SU-DHL-6 (cell line): ENCODE measurements around the gene NSD1.

Experiments used
- H2AFZ ChIP-seq: fragments of 200-600 bp; sonication (generic); 2 replicates; pipeline ENCODE4 v1.6.1; 2014; ENCODE audit warnings: low read depth, mild to moderate bottlenecking, moderate library complexity, mixed read lengths, antibody characterized with exemption, low read length; ENCODE audit not compliant: severe bottlenecking
- H3F3A ChIP-seq: fragments of 200-600 bp; shearing (Covaris generic); 2 replicates; pipeline ENCODE4 v1.6.0; 2016; ENCODE audit warnings: antibody characterized with exemption, mild to moderate bottlenecking; ENCODE audit not compliant: insufficient read depth
- H3K27ac ChIP-seq: fragments of 200-600 bp; sonication (generic); 2 replicates; pipeline ENCODE4 v1.5.1; 2016; ENCODE audit warnings: low read depth, mild to moderate bottlenecking, low read length, moderate library complexity, mixed read lengths
- H3K27me3 ChIP-seq: fragments of 200-600 bp; sonication (generic), shearing (Covaris generic); 2 replicates; pipeline ENCODE4 v1.6.0; 2014; ENCODE audit warnings: mild to moderate bottlenecking, low read length
- H3K36me3 ChIP-seq: fragments of 200-600 bp; sonication (generic); 2 replicates; pipeline ENCODE4 v1.6.1; 2014; ENCODE audit warnings: mild to moderate bottlenecking, low read length, mixed read lengths
- H3K4me2 ChIP-seq: fragments of 300-600, 200-600 bp; shearing (Covaris generic), sonication (generic); 2 replicates; pipeline ENCODE4 v1.6.0; 2014; ENCODE audit warnings: low read length, low read depth, mild to moderate bottlenecking; ENCODE audit not compliant: poor library complexity, severe bottlenecking
- H3K4me3 ChIP-seq: fragments of 200-600 bp; sonication (generic); 2 replicates; pipeline ENCODE4 v1.5.1; 2014; ENCODE audit warnings: antibody characterized with exemption, low read length, mild to moderate bottlenecking, mixed read lengths; ENCODE audit not compliant: insufficient read depth, poor library complexity, severe bottlenecking
- H3K79me2 ChIP-seq: fragments of 200-600 bp; sonication (generic); 2 replicates; pipeline ENCODE4 v1.6.1; 2014; ENCODE audit warnings: mild to moderate bottlenecking, low read length, moderate library complexity; ENCODE audit not compliant: insufficient read depth
- H3K9ac ChIP-seq: fragments of 200-600 bp; sonication (generic); 2 replicates; pipeline ENCODE4 v1.7.0; 2014; ENCODE audit warnings: mild to moderate bottlenecking, low read length
- H3K9me2 ChIP-seq: fragments of 200-600 bp; sonication (generic); replicated peaks from 2 replicates; pipeline ENCODE4 v1.6.1; 2014; ENCODE audit warnings: low read length; ENCODE audit not compliant: insufficient read depth
- H3K9me3 ChIP-seq: fragments of 200-600 bp; sonication (generic); 2 replicates; pipeline ENCODE4 v1.6.1; 2014; ENCODE audit warnings: low read length, mixed read lengths; ENCODE audit not compliant: insufficient read depth
- H4K20me1 ChIP-seq: fragments of 200-600 bp; sonication (generic); 2 replicates; pipeline ENCODE4 v1.6.1; 2014; ENCODE audit warnings: low read depth, mild to moderate bottlenecking, antibody characterized with exemption, low read length, moderate library complexity, mixed read lengths
- CTCF ChIP-seq: fragments of 200-600 bp; sonication (generic); IDR thresholded peaks from one replicate; pipeline ENCODE4 v1.5.1; 2017; ENCODE audit warnings: antibody characterized with exemption, mild to moderate bottlenecking, low read length, moderate library complexity; ENCODE audit not compliant: insufficient read depth, poor library complexity, severe bottlenecking
- EZH2phosphoT487 ChIP-seq: fragments of 200-600 bp; sonication (generic), shearing (Covaris generic); conservative IDR thresholded peaks from 2 replicates; pipeline ENCODE4 v1.6.1; 2018; ENCODE audit warnings: mild to moderate bottlenecking, antibody characterized with exemption, low read length, moderate library complexity, mixed read lengths

The NSD1 gene

GRCh38 chr5:177186645-177187044 lies 53.1 kb downstream of the NSD1 start:
- Histone ChIP-seq H2AFZ (no peak overlapping the region), H3K9ac (no peak overlapping the region), H3F3A (peaks cover 31% of the 10 kb centered on the region; the same call in 1 of the 2 replicates), H3K9me3 (no peaks in the 10 kb centered on the region), H3K9me2 (no peaks in the 10 kb centered on the region), H4K20me1 (no peaks in the 10 kb centered on the region; the same call in 1 of the 2 replicates), H3K4me2 (no peak overlapping the region), H3K36me3 (peaks cover 7% of the 10 kb centered on the region; the same call in 1 of the 2 replicates), H3K27ac (no peak overlapping the region), H3K4me3 (no peak overlapping the region), H3K27me3 (no peaks in the 10 kb centered on the region), H3K79me2 (peaks cover 91% of the 10 kb centered on the region)
- no peak for TF ChIP-seq CTCF
- TF ChIP-seq EZH2phosphoT487, result no peak

DNA sequence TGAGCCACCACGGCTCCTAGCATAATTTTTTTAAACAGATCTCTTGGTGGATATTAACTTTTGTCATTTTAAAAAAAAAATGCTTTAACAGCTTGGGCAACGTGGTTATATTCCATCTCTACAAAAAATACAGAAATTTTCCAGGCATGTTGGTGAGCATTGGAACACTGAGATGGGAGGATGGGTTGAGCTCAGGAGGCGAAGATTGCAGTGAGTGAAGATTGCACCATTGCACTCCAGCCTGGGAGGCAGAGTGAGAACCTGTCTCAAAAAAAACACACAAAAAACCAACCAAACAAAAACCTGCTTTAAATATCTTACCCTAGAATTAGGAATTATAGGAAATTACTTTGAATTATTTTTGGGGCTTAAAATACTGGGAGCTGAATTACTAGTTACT lies 55.2 kb downstream of the NSD1 start:
- H3K27me3 ChIP-seq, result no peaks in the 10 kb centered on the region
- no peak overlapping the region for H2AFZ ChIP-seq
- TF ChIP-seq EZH2phosphoT487, result no peak
- H3F3A ChIP-seq, result peaks cover 26% of the 10 kb centered on the region; the same call in 1 of the 2 replicates
- H4K20me1 ChIP-seq, result no peaks in the 10 kb centered on the region; the same call in 1 of the 2 replicates
- H3K9me2 ChIP-seq, result no peaks in the 10 kb centered on the region
- H3K4me2 ChIP-seq, result no peak overlapping the region
- H3K9ac ChIP-seq, result no peak overlapping the region
- H3K9me3 ChIP-seq, result no peaks in the 10 kb centered on the region
- peaks cover 72% of the 10 kb centered on the region for H3K79me2 ChIP-seq
- H3K36me3 ChIP-seq, result peaks cover 6% of the 10 kb centered on the region; the same call in 1 of the 2 replicates
- H3K4me3 ChIP-seq, result no peak overlapping the region
- H3K27ac ChIP-seq, result peak overlapping the region; percentile 21; the same call in 1 of the 2 replicates

- H4K20me1 ChIP-seq, result no peaks in the 10 kb centered on the region; the same call in 1 of the 2 replicates
- H3K36me3 ChIP-seq, result peaks cover 9% of the 10 kb centered on the region; the same call in 1 of the 2 replicates
- H2AFZ ChIP-seq, result no peak overlapping the region
- peaks cover 25% of the 10 kb centered on the region; the same call in 1 of the 2 replicates for H3F3A ChIP-seq
- H3K9ac ChIP-seq, result no peak overlapping the region
- peaks cover 65% of the 10 kb centered on the region for H3K79me2 ChIP-seq
- no peak overlapping the region for H3K4me2 ChIP-seq
- no peaks in the 10 kb centered on the region for H3K9me2 ChIP-seq
- no peak overlapping the region for H3K4me3 ChIP-seq
- peak overlapping the region; percentile 21 for H3K27ac ChIP-seq
- no peaks in the 10 kb centered on the region for H3K9me3 ChIP-seq
- no peaks in the 10 kb centered on the region for H3K27me3 ChIP-seq
- no peak for TF ChIP-seq EZH2phosphoT487
- TF ChIP-seq CTCF, result no peak
These were observed 55.8 kb downstream of the NSD1 start for GRCh38 chr5:177189416-177189815.

DNA sequence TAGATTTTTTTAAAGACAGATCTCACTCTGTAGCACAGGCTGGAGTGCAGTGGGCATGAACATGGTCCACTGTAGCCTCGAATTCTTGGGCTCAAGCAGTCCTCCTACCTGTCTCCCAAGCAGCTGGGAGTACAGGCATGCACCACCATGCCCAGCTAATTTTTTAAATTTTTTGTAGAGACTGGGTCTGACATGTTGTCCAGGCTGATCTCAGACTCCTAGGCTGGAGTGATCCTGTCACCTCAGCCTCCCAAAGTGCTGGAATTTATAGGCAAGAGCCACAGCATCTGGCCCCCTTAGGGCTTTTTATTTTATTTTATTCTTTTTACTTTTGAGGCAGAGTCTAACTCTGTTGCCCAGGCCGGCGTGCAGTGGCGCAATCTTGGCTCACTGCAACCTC lies 56.4 kb downstream of the NSD1 start:
- no peaks in the 10 kb centered on the region; the same call in 1 of the 2 replicates for H4K20me1 ChIP-seq
- H3K9me2 ChIP-seq, result no peaks in the 10 kb centered on the region
- no peak overlapping the region for H3K4me2 ChIP-seq
- no peak overlapping the region for H3K4me3 ChIP-seq
- H3K9me3 ChIP-seq, result no peaks in the 10 kb centered on the region
- no peak overlapping the region for H3K27ac ChIP-seq
- TF ChIP-seq EZH2phosphoT487 (no peak), CTCF (no peak)
- peaks cover 61% of the 10 kb centered on the region for H3K79me2 ChIP-seq
- no peaks in the 10 kb centered on the region for H3K27me3 ChIP-seq
- peaks cover 9% of the 10 kb centered on the region; the same call in 1 of the 2 replicates for H3K36me3 ChIP-seq
- no peak overlapping the region for H3K9ac ChIP-seq
- no peak overlapping the region for H2AFZ ChIP-seq
- H3F3A ChIP-seq, result peaks cover 25% of the 10 kb centered on the region; the same call in 1 of the 2 replicates
